MM.1S (cell line): Measurements from ENCODE around the gene SLIT3.

ENCODE experiments used
- EZH2 ChIP-seq: fragments of 300-600 bp; sonication (generic); optimal IDR thresholded peaks from 2 replicates; pipeline ENCODE3; 2017; ENCODE audit warnings: low read depth, mild to moderate bottlenecking, antibody characterized with exemption, low read length, mixed read lengths
- TF ChIP-seq, protein P1 (sequence below): fragments of 300-600 bp; sonication (generic); IDR thresholded peaks from 2 replicates; pipeline ENCODE4 v1.5.1; 2016; ENCODE audit warnings: antibody characterized with exemption, low read length, mixed read lengths

DNA sequence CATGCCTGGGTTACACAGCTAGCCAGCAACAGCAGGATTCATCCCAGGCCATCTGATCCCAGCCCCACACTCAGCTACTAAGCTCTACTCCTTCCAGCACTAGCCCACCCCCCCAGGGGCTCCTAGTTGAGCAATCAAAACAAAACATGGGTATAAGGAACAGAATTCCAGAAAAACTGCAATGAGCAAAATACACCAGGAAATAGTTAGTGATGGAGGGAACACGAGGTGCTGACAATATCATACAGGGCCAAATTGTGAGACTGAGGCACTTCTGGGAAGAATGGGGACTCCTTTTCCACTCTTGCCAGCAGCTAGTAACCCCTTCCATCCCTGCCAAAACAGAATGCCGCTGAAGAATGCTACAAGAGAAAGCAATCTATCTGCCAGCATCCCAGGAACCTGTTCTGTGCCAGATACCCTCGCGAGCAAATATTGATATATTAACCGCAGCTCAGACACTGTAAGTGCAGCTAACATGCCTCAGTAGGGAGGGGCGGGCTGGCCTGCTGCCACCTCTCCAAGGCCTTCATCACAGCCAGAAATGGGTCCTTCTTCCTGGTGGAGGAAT lies 161.4 kb downstream of the SLIT3 start:
- TF ChIP-seq, protein P1, sequence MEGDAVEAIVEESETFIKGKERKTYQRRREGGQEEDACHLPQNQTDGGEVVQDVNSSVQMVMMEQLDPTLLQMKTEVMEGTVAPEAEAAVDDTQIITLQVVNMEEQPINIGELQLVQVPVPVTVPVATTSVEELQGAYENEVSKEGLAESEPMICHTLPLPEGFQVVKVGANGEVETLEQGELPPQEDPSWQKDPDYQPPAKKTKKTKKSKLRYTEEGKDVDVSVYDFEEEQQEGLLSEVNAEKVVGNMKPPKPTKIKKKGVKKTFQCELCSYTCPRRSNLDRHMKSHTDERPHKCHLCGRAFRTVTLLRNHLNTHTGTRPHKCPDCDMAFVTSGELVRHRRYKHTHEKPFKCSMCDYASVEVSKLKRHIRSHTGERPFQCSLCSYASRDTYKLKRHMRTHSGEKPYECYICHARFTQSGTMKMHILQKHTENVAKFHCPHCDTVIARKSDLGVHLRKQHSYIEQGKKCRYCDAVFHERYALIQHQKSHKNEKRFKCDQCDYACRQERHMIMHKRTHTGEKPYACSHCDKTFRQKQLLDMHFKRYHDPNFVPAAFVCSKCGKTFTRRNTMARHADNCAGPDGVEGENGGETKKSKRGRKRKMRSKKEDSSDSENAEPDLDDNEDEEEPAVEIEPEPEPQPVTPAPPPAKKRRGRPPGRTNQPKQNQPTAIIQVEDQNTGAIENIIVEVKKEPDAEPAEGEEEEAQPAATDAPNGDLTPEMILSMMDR, result no peak
- TF ChIP-seq EZH2, result no peak
